Measurements from ENCODE around the gene SLC9B1.
"Not testable (repeated sequence)": the region's sequence is repeated elsewhere in the genome, so short reads cannot be mapped to it uniquely, and the experiment has no call there.

GRCh38 chr4:102878349-102878748 is 141.2 kb downstream of the SLC9B1 start:
- not testable (repeated sequence) for TF ChIP-seq CTCF (IDR thresholded peaks at IDR 0.05; ENCODE audit: low read depth, low read length, poor library complexity, severe bottlenecking); EZH2phosphoT487 (IDR thresholded peaks at IDR 0.05; ENCODE audit: borderline replicate concordance, low read length)
